Gastrocnemius medialis (tissue), 4 donors: ENCODE data around the gene NRG3. TPM values are rescaled to one million over a fixed set of nuclear protein-coding genes. Genes with fewer than 3 reads are reported as not detected.

Experiments
- ATAC-seq, 2 donors: fragments of 150-250 bp; one replicate each; pipeline ENCODE4 v1.9.1; 2016
- DNase-seq, 2 donors: peaks; one replicate each; pipeline ENCODE4 v3.0.0-alpha.2; 2019
- H3K27ac ChIP-seq, 4 donors: fragments of 200-600 bp; sonication (generic); 1 replicate in 1 of 4; 2 replicates in 3 of 4; pipeline ENCODE4 v1.5.1; 2016 to 2018; ENCODE audit warnings: mild to moderate bottlenecking in 2 of 4, moderate library complexity in 1 of 4
- H3K27me3 ChIP-seq, 3 donors: fragments of 200-600 bp; sonication (generic) in 2 of 3; 1 replicate in 1 of 3; 2 replicates in 2 of 3; pipeline versions ENCODE4 v1.5.1 to v1.6.0; 2016 to 2019; ENCODE audit warnings: mild to moderate bottlenecking in 1 of 3, moderate library complexity in 1 of 3
- H3K36me3 ChIP-seq, 2 donors: fragments of 200-600 bp; sonication (generic) in 1 of 2; one replicate each; pipeline ENCODE4 v1.5.1; 2017 to 2018
- H3K4me1 ChIP-seq, 2 donors: fragments of 200-600 bp; sonication (generic) in 1 of 2; one replicate each; pipeline ENCODE4 v1.5.1; 2016 to 2017; ENCODE audit warnings: mild to moderate bottlenecking in 2 of 2
- H3K4me3 ChIP-seq, 4 donors: fragments of 200-600 bp; sonication (generic) in 3 of 4; 1 replicate in 1 of 4; 2 replicates in 3 of 4; pipeline ENCODE4 v1.5.1; 2016 to 2019; ENCODE audit warnings: mild to moderate bottlenecking in 2 of 4
- H3K9me3 ChIP-seq, 3 donors: fragments of 200-600 bp; sonication (generic) in 2 of 3; 1 replicate in 1 of 3; 2 replicates in 2 of 3; pipeline ENCODE4 v1.5.1; 2016 to 2019
- POLR2A ChIP-seq, 2 donors: fragments of 450-650 bp; IDR thresholded peaks; one replicate each; pipeline ENCODE4 v1.6.1; 2017; ENCODE audit warnings: antibody characterized with exemption in 2 of 2, mild to moderate bottlenecking in 2 of 2, moderate library complexity in 2 of 2
- in situ Hi-C, 4 donors: fragments of 200-750 bp; cut with MboI; loops; one replicate each; pipeline versions ENCODE4 v1.15.0 to v1.8.0; 2017; ENCODE audit warnings: low sequenced_read_pairs in 4 of 4
- intact Hi-C: fragments of 100-400 bp; cut with DNase I; formaldehyde crosslinking; loops from one replicate; pipeline ENCODE4 v1.15.1; 2023; ENCODE audit warnings: low total_unique reads
- total RNA-seq, 4 donors: library from RNA; depleted of rRNA; stranded (reverse); fragments of >200 nt; gene quantifications; one replicate each; pipeline versions ENCODE4 v1.1.0 to v1.2.3, GENCODE V29; 2016
- TF ChIP-seq, protein P1 (sequence below), 5 experiments: fragments of 450-650 bp in 3 of 5; fragments of 200-600 bp in 2 of 5; sonication (generic) in 2 of 5; IDR thresholded peaks in 4 of 5; conservative IDR thresholded peaks in 1 of 5; 1 replicate in 4 of 5; 2 replicates in 1 of 5; pipeline ENCODE4 v1.5.1; 2016 to 2019; ENCODE audit warnings: antibody characterized with exemption in 5 of 5, mild to moderate bottlenecking in 3 of 5, moderate library complexity in 3 of 5

Gene NRG3
- total RNA-seq, 4 donors from 2014 or later: not detected

DNA sequence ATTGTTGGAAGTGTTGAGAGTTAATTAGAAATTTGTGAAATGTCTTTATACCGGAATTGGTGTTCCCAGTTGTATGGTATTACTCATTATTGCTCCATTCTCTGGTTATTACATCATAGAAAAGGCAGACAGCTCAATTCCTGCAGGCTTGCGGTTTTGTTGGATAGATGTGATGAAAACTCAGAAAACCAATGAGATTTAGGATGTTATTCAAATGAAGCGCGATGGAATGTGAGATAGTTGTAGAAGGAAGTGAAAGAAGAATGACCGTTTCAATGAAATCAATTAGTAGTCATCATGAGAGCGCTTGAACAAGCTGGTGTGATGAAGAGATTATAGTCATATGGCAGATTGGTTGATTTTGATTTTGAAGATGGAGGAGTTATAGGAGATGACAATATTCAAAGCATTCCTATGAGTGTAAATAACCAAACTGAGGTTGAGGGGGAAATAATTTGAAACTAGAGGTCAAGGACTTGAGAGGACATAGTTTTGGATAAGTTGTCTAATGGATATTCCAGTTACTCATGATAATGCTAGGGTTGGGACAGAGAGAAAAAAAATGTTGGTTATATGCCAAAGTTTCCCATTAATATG lies 991.5 kb downstream of the NRG3 start:
- no peaks in the 10 kb centered on the region for H3K27me3 ChIP-seq
- in situ Hi-C loops: no loop called here
- DNase-seq (no peak), ATAC-seq (no peak)
- no peak overlapping the region for H3K4me3 ChIP-seq
- H3K4me1 ChIP-seq: no peaks in the 10 kb centered on the region
- no peaks in the 10 kb centered on the region for H3K9me3 ChIP-seq
- intact Hi-C loops: no loop called here
- H3K27ac ChIP-seq: no peak overlapping the region
- TF ChIP-seq POLR2A (IDR thresholded peaks at IDR 0.05): no peak
- TF ChIP-seq, protein P1, sequence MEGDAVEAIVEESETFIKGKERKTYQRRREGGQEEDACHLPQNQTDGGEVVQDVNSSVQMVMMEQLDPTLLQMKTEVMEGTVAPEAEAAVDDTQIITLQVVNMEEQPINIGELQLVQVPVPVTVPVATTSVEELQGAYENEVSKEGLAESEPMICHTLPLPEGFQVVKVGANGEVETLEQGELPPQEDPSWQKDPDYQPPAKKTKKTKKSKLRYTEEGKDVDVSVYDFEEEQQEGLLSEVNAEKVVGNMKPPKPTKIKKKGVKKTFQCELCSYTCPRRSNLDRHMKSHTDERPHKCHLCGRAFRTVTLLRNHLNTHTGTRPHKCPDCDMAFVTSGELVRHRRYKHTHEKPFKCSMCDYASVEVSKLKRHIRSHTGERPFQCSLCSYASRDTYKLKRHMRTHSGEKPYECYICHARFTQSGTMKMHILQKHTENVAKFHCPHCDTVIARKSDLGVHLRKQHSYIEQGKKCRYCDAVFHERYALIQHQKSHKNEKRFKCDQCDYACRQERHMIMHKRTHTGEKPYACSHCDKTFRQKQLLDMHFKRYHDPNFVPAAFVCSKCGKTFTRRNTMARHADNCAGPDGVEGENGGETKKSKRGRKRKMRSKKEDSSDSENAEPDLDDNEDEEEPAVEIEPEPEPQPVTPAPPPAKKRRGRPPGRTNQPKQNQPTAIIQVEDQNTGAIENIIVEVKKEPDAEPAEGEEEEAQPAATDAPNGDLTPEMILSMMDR (IDR thresholded peaks at IDR 0.05 in 4 of 5, conservative IDR thresholded peaks at IDR 0.05 in 1 of 5): no peak
- no peaks in the 10 kb centered on the region for H3K36me3 ChIP-seq

DNA sequence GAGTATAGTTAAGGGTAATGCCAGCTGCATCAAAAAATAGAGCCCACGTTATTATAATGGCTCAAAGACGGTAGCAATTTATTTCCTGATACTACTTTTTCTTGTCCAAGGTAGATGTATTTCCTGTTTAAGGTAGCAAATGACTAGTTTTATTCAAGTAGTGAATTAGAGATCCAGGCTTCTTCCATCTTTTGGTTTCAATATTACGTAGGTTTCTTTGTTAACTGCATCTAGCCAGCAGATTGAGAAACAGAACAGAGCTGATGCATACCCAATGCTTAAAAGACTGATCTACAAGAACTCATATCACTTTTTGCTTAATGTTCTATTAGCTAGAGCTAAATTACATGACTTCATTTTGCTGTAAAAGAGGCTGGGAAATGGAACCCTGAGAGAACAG lies 992.1 kb downstream of the NRG3 start:
- no peak for ATAC-seq
- Histone ChIP-seq H3K36me3 (no peaks in the 10 kb centered on the region), H3K27ac (no peak overlapping the region), H3K4me1 (no peaks in the 10 kb centered on the region), H3K27me3 (no peaks in the 10 kb centered on the region), H3K9me3 (no peaks in the 10 kb centered on the region), H3K4me3 (no peak overlapping the region)
- TF ChIP-seq, protein P1 (IDR thresholded peaks at IDR 0.05 in 4 of 5, conservative IDR thresholded peaks at IDR 0.05 in 1 of 5): no peak
- TF ChIP-seq POLR2A (IDR thresholded peaks at IDR 0.05): no peak
- in situ Hi-C loops: no loop called here
- intact Hi-C loops: no loop called here
- DNase-seq: no peak

DNA sequence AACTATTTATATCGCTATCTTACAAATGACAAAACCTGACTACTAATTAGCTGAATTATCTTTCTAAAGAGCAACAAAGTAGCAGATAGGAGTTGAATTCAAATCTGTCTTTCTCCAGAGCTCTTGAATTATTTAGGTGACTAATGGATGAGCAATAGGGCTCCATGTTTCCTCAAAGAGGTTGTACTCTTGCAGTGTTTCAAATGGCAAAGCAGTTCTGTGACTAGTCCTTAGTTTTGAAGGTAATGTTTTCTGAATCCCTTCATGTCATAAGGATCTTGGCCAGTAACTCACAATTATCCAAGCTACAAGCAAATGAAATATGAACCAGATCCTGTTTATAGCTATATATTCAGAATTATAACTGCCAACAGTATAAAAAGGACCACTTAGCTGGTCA lies 999.7 kb downstream of the NRG3 start:
- no peaks in the 10 kb centered on the region for H3K9me3 ChIP-seq
- H3K4me3 ChIP-seq: no peak overlapping the region
- in situ Hi-C loops: no loop called here
- DNase-seq (no peak), ATAC-seq (no peak)
- intact Hi-C loops: no loop called here
- no peak overlapping the region for H3K27ac ChIP-seq
- H3K36me3 ChIP-seq: no peaks in the 10 kb centered on the region
- H3K4me1 ChIP-seq: no peaks in the 10 kb centered on the region
- TF ChIP-seq POLR2A (IDR thresholded peaks at IDR 0.05): no peak
- TF ChIP-seq, protein P1 (IDR thresholded peaks at IDR 0.05 in 4 of 5, conservative IDR thresholded peaks at IDR 0.05 in 1 of 5): no peak
- H3K27me3 ChIP-seq: no peaks in the 10 kb centered on the region

DNA sequence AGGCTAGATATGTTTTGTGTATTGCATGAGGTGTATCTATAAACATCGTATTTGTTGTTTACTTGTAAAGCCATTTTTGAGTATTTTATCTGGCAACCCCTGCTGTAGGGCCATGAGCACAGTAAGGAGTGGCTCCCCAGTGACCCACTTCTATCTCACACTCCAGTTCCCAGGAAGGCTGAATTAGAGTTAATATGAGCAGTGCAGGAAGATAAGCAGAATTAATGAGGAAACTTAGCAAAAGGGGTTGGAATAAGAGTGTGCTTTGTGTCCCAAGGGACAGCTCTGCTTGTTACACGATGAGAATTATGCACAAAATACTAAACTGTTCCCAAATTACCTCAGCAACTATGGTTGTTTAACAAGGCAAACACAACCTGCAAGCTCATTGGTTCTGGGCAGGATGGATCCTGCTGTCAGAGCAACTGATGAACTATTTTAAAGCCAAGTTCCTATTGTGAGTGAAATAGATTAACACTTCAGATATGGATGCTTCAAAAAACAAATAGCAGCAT lies 1005.8 kb downstream of the NRG3 start:
- TF ChIP-seq POLR2A (IDR thresholded peaks at IDR 0.05): no peak
- TF ChIP-seq, protein P1 (IDR thresholded peaks at IDR 0.05 in 4 of 5, conservative IDR thresholded peaks at IDR 0.05 in 1 of 5): no peak
- no peaks in the 10 kb centered on the region for H3K36me3 ChIP-seq
- no peaks in the 10 kb centered on the region for H3K4me1 ChIP-seq
- H3K27me3 ChIP-seq: no peaks in the 10 kb centered on the region
- intact Hi-C loops (no loop called here), in situ Hi-C loops (no loop called here)
- H3K4me3 ChIP-seq: no peak overlapping the region
- no peak for ATAC-seq
- H3K9me3 ChIP-seq: no peaks in the 10 kb centered on the region
- DNase-seq: no peak
- H3K27ac ChIP-seq: no peak overlapping the region

DNA sequence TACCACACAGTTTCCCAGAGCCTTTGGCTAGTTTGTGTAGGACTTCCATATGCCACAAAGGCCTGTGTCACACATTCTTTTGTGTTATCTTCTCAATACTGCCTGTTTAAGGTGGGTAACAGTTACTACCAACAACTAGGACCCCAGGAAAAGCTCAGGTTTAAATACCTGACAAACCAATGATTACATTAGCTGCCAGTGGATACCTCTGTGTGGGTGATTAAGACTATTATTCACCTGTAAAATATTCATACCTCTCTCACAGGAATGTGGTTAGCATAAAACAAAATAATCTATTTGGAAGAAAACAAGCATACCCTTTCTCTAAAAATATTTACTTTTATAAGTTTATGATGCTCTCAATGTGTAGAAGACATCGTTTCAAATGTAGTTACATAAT lies 1007.7 kb downstream of the NRG3 start:
- Histone ChIP-seq H3K36me3 (no peaks in the 10 kb centered on the region), H3K27ac (no peak overlapping the region), H3K27me3 (no peaks in the 10 kb centered on the region), H3K9me3 (no peaks in the 10 kb centered on the region), H3K4me1 (no peaks in the 10 kb centered on the region), H3K4me3 (no peak overlapping the region)
- intact Hi-C loops (no loop called here), in situ Hi-C loops (no loop called here)
- ATAC-seq: no peak
- no peak for DNase-seq
- TF ChIP-seq POLR2A (IDR thresholded peaks at IDR 0.05): no peak
- TF ChIP-seq, protein P1 (IDR thresholded peaks at IDR 0.05 in 4 of 5, conservative IDR thresholded peaks at IDR 0.05 in 1 of 5): no peak
